ENCODE data around the gene FNIP2.
"Not testable (repeated sequence)": the region's sequence is repeated elsewhere in the genome, so short reads cannot be mapped to it uniquely, and the experiment has no call there.

Gene FNIP2

GRCh38 chr4:158787709-158788475 is 19.1 kb downstream of the FNIP2 start:
- no peak for DNase-seq
- no peak overlapping the region for H3K56ac ChIP-seq (ENCODE audit: low read length)
- H3K27ac ChIP-seq (ENCODE audit: low read depth, low read length) = no peak overlapping the region
- no peak overlapping the region for H3K4me3 ChIP-seq (ENCODE audit: low read length)
- H4K8ac ChIP-seq (ENCODE audit: low read depth, low read length) = no peak overlapping the region
- H2BK120ac ChIP-seq (ENCODE audit: low read depth, low read length) = no peak overlapping the region
- peaks cover 4% of the 10 kb centered on the region for H3K4me1 ChIP-seq (ENCODE audit: control insufficient read depth, low read depth, low read length)
- no peak overlapping the region for H3K23ac ChIP-seq (ENCODE audit: low read length)
- H3K27me3 ChIP-seq (ENCODE audit: insufficient read depth, low read length, poor library complexity) = no peaks in the 10 kb centered on the region
- H2BK15ac ChIP-seq (replicated peaks; ENCODE audit: low read depth) = no peak overlapping the region
- no peaks in the 10 kb centered on the region for H3K36me3 ChIP-seq (ENCODE audit: control insufficient read depth, insufficient read depth, low read length)
- H3K9ac ChIP-seq (ENCODE audit: low read length) = no peak overlapping the region
- H2BK5ac ChIP-seq (ENCODE audit: low read length) = no peak overlapping the region
- H4K5ac ChIP-seq (ENCODE audit: low read length) = no peak overlapping the region
- WGBS (ENCODE audit: extremely low coverage, insufficient coverage, low lambda C conversion rate) = no CpG with 5 or more reads among the region's 15 CpGs
- H3K79me1 ChIP-seq (ENCODE audit: low read length) = peaks cover 7% of the 10 kb centered on the region
- H3K4ac ChIP-seq (ENCODE audit: low read depth, low read length) = no peak overlapping the region
- H2AK5ac ChIP-seq (ENCODE audit: low read length) = no peak overlapping the region
- no peak overlapping the region for H3K18ac ChIP-seq (ENCODE audit: low read length)
- H3K4me2 ChIP-seq (ENCODE audit: low read length) = no peak overlapping the region
- H3K79me2 ChIP-seq (ENCODE audit: control insufficient read depth, insufficient read depth, low read length) = no peaks in the 10 kb centered on the region

GRCh38 chr4:158788516-158788915 is 19.7 kb downstream of the FNIP2 start:
- Histone ChIP-seq H2BK120ac (ENCODE audit: low read depth, low read length) (no peak overlapping the region), H2AK5ac (ENCODE audit: low read length) (no peak overlapping the region), H2BK5ac (ENCODE audit: low read length) (no peak overlapping the region), H3K18ac (ENCODE audit: low read length) (no peak overlapping the region), H4K5ac (ENCODE audit: low read length) (no peak overlapping the region), H3K79me2 (ENCODE audit: control insufficient read depth, insufficient read depth, low read length) (no peaks in the 10 kb centered on the region), H3K27me3 (ENCODE audit: insufficient read depth, low read length, poor library complexity) (no peaks in the 10 kb centered on the region), H3K9ac (ENCODE audit: low read length) (no peak overlapping the region), H3K4me2 (ENCODE audit: low read length) (no peak overlapping the region), H3K79me1 (ENCODE audit: low read length) (peaks cover 7% of the 10 kb centered on the region), H3K36me3 (ENCODE audit: control insufficient read depth, insufficient read depth, low read length) (no peaks in the 10 kb centered on the region), H3K27ac (ENCODE audit: low read depth, low read length) (no peak overlapping the region), H3K4ac (ENCODE audit: low read depth, low read length) (no peak overlapping the region), H3K4me3 (ENCODE audit: low read length) (no peak overlapping the region), H3K56ac (ENCODE audit: low read length) (no peak overlapping the region), H3K23ac (ENCODE audit: low read length) (no peak overlapping the region), H3K4me1 (ENCODE audit: control insufficient read depth, low read depth, low read length) (peaks cover 4% of the 10 kb centered on the region), H4K8ac (ENCODE audit: low read depth, low read length) (no peak overlapping the region), H2BK15ac (replicated peaks; ENCODE audit: low read depth) (no peak overlapping the region)
- WGBS (ENCODE audit: extremely low coverage, insufficient coverage, low lambda C conversion rate) = no CpG with 5 or more reads among the region's 1 CpG
- no peak for DNase-seq

- Histone ChIP-seq H3K36me3 (ENCODE audit: control insufficient read depth, insufficient read depth, low read length) (no peaks in the 10 kb centered on the region), H3K4me2 (ENCODE audit: low read length) (no peak overlapping the region), H3K18ac (ENCODE audit: low read length) (no peak overlapping the region), H4K8ac (ENCODE audit: low read depth, low read length) (no peak overlapping the region), H2BK120ac (ENCODE audit: low read depth, low read length) (no peak overlapping the region), H3K56ac (ENCODE audit: low read length) (no peak overlapping the region), H3K9ac (ENCODE audit: low read length) (no peak overlapping the region), H4K5ac (ENCODE audit: low read length) (no peak overlapping the region), H3K79me2 (ENCODE audit: control insufficient read depth, insufficient read depth, low read length) (no peaks in the 10 kb centered on the region), H2BK5ac (ENCODE audit: low read length) (no peak overlapping the region), H3K79me1 (ENCODE audit: low read length) (peaks cover 5% of the 10 kb centered on the region), H2AK5ac (ENCODE audit: low read length) (no peak overlapping the region), H3K4me1 (ENCODE audit: control insufficient read depth, low read depth, low read length) (peaks cover 1% of the 10 kb centered on the region), H3K4ac (ENCODE audit: low read depth, low read length) (no peak overlapping the region), H3K27me3 (ENCODE audit: insufficient read depth, low read length, poor library complexity) (no peaks in the 10 kb centered on the region), H3K27ac (ENCODE audit: low read depth, low read length) (no peak overlapping the region), H2BK15ac (replicated peaks; ENCODE audit: low read depth) (no peak overlapping the region), H3K4me3 (ENCODE audit: low read length) (no peak overlapping the region), H3K23ac (ENCODE audit: low read length) (no peak overlapping the region)
- no peak for DNase-seq
- whole genome bisulfite sequencing (ENCODE audit: extremely low coverage, insufficient coverage, low lambda C conversion rate) = no CpG with 5 or more reads among the region's 8 CpGs
Measured at GRCh38 chr4:158789853-158790252, 21.0 kb downstream of the FNIP2 start.

- no peak overlapping the region for H2BK120ac ChIP-seq (ENCODE audit: low read depth, low read length)
- no peaks in the 10 kb centered on the region for H3K79me2 ChIP-seq (ENCODE audit: control insufficient read depth, insufficient read depth, low read length)
- H4K8ac ChIP-seq (ENCODE audit: low read depth, low read length) = no peak overlapping the region
- H3K4me2 ChIP-seq (ENCODE audit: low read length) = no peak overlapping the region
- H3K23ac ChIP-seq (ENCODE audit: low read length) = no peak overlapping the region
- H3K79me1 ChIP-seq (ENCODE audit: low read length) = peaks cover 3% of the 10 kb centered on the region
- H3K36me3 ChIP-seq (ENCODE audit: control insufficient read depth, insufficient read depth, low read length) = no peaks in the 10 kb centered on the region
- H3K27me3 ChIP-seq (ENCODE audit: insufficient read depth, low read length, poor library complexity) = no peaks in the 10 kb centered on the region
- no peak overlapping the region for H3K18ac ChIP-seq (ENCODE audit: low read length)
- no CpG with 5 or more reads among the region's 1 CpG for WGBS (ENCODE audit: extremely low coverage, insufficient coverage, low lambda C conversion rate)
- H3K4me1 ChIP-seq (ENCODE audit: control insufficient read depth, low read depth, low read length) = peaks cover 1% of the 10 kb centered on the region
- no peak overlapping the region for H2BK5ac ChIP-seq (ENCODE audit: low read length)
- H4K5ac ChIP-seq (ENCODE audit: low read length) = no peak overlapping the region
- no peak overlapping the region for H3K4me3 ChIP-seq (ENCODE audit: low read length)
- DNase-seq = peak; percentile 31
- H2AK5ac ChIP-seq (ENCODE audit: low read length) = no peak overlapping the region
- no peak overlapping the region for H2BK15ac ChIP-seq (replicated peaks; ENCODE audit: low read depth)
- H3K4ac ChIP-seq (ENCODE audit: low read depth, low read length) = no peak overlapping the region
- H3K27ac ChIP-seq (ENCODE audit: low read depth, low read length) = no peak overlapping the region
- no peak overlapping the region for H3K56ac ChIP-seq (ENCODE audit: low read length)
- no peak overlapping the region for H3K9ac ChIP-seq (ENCODE audit: low read length)
Measured at GRCh38 chr4:158793021-158793420, 24.2 kb downstream of the FNIP2 start.

GRCh38 chr4:158793430-158793829 is 24.6 kb downstream of the FNIP2 start:
- not testable (repeated sequence) for H4K5ac ChIP-seq (ENCODE audit: low read length); H3K23ac ChIP-seq (ENCODE audit: low read length); H3K27ac ChIP-seq (ENCODE audit: low read depth, low read length); H4K8ac ChIP-seq (ENCODE audit: low read depth, low read length); H3K4me3 ChIP-seq (ENCODE audit: low read length); H3K9ac ChIP-seq (ENCODE audit: low read length); H2AK5ac ChIP-seq (ENCODE audit: low read length); H3K18ac ChIP-seq (ENCODE audit: low read length); H2BK120ac ChIP-seq (ENCODE audit: low read depth, low read length); H3K4me1 ChIP-seq (ENCODE audit: control insufficient read depth, low read depth, low read length); H2BK15ac ChIP-seq (replicated peaks; ENCODE audit: low read depth); H3K4ac ChIP-seq (ENCODE audit: low read depth, low read length); H3K36me3 ChIP-seq (ENCODE audit: control insufficient read depth, insufficient read depth, low read length); H2BK5ac ChIP-seq (ENCODE audit: low read length); DNase-seq; H3K4me2 ChIP-seq (ENCODE audit: low read length); H3K56ac ChIP-seq (ENCODE audit: low read length); H3K79me1 ChIP-seq (ENCODE audit: low read length); H3K27me3 ChIP-seq (ENCODE audit: insufficient read depth, low read length, poor library complexity); H3K79me2 ChIP-seq (ENCODE audit: control insufficient read depth, insufficient read depth, low read length)
- WGBS (ENCODE audit: extremely low coverage, insufficient coverage, low lambda C conversion rate) = no CpG with 5 or more reads among the region's 1 CpG
